Astrocyte (in vitro differentiated cells and primary cell): ENCODE data around the gene ACTN2. TPM values are rescaled to one million over a fixed set of nuclear protein-coding genes. Genes with fewer than 3 reads are reported as not detected.

ENCODE experiments used
- DNase-seq: peaks from one replicate; pipeline ENCODE4 v3.0.0-alpha.2; 2010; ENCODE audit warnings: low read depth
- FAIRE-seq: peaks from 2 replicates; lab custom pipeline; 2011; peaks lifted over from hg19 to GRCh38; lab: Jason Lieb, UNC
- H2AFZ ChIP-seq: 2 replicates; pipeline ENCODE4 v1.6.0; 2012; ENCODE audit warnings: low read depth, low read length, inconsistent platforms
- H3K27ac ChIP-seq: 2 replicates; pipeline ENCODE4 v1.5.1; 2011; ENCODE audit warnings: low read depth, low read length, inconsistent platforms
- H3K27me3 ChIP-seq: 2 replicates; pipeline ENCODE4 v1.6.0; 2011; ENCODE audit warnings: low read length, inconsistent platforms; ENCODE audit not compliant: insufficient read depth
- H3K36me3 ChIP-seq: 2 replicates; pipeline ENCODE4 v1.5.1; 2011; ENCODE audit warnings: low read length, inconsistent platforms; ENCODE audit not compliant: insufficient read depth
- H3K4me1 ChIP-seq: 2 replicates; pipeline ENCODE4 v1.5.1; 2011; ENCODE audit warnings: low read length, inconsistent platforms; ENCODE audit not compliant: insufficient read depth
- H3K4me2 ChIP-seq: 2 replicates; pipeline ENCODE4 v1.6.0; 2012; ENCODE audit warnings: low read length, inconsistent platforms
- H3K4me3 ChIP-seq: 2 replicates; pipeline ENCODE4 v1.5.1; 2011; ENCODE audit warnings: low read depth, mild to moderate bottlenecking, low read length, inconsistent platforms; ENCODE audit not compliant: insufficient read depth
- H3K79me2 ChIP-seq: 2 replicates; pipeline ENCODE4 v1.6.0; 2012; ENCODE audit warnings: mild to moderate bottlenecking, low read length, inconsistent platforms; ENCODE audit not compliant: insufficient read depth
- H3K9ac ChIP-seq: 2 replicates; pipeline ENCODE4 v1.6.0; 2012; ENCODE audit warnings: mild to moderate bottlenecking, low read length, inconsistent platforms
- H3K9me3 ChIP-seq: 2 replicates; pipeline ENCODE4 v1.5.1; 2012; ENCODE audit warnings: low read depth, mild to moderate bottlenecking, low read length, inconsistent platforms; ENCODE audit not compliant: insufficient read depth
- H4K20me1 ChIP-seq: 2 replicates; pipeline ENCODE4 v1.6.0; 2012; ENCODE audit warnings: low read length, inconsistent platforms; ENCODE audit not compliant: insufficient read depth
- H3K27ac Mint-ChIP-seq: one replicate; pipeline ENCODE4 v1.8.0; 2021; ENCODE audit warnings: mild to moderate bottlenecking, mixed read lengths; ENCODE audit not compliant: unreplicated experiment
- H3K27me3 Mint-ChIP-seq: one replicate; pipeline ENCODE4 v1.8.0; 2021; ENCODE audit warnings: low read depth, mixed read lengths; ENCODE audit not compliant: unreplicated experiment
- H3K36me3 Mint-ChIP-seq: one replicate; pipeline ENCODE4 v1.8.0; 2021; ENCODE audit warnings: low read depth, mixed read lengths; ENCODE audit not compliant: unreplicated experiment
- H3K4me1 Mint-ChIP-seq: one replicate; pipeline ENCODE4 v1.8.0; 2021; ENCODE audit warnings: low read depth, mixed read lengths; ENCODE audit not compliant: unreplicated experiment
- H3K4me3 Mint-ChIP-seq: one replicate; pipeline ENCODE4 v1.8.0; 2021; ENCODE audit warnings: mild to moderate bottlenecking, moderate library complexity, mixed read lengths; ENCODE audit not compliant: unreplicated experiment
- H3K9me3 Mint-ChIP-seq: one replicate; pipeline ENCODE4 v1.8.0; 2021; ENCODE audit warnings: mild to moderate bottlenecking, mixed read lengths; ENCODE audit not compliant: unreplicated experiment
- CTCF ChIP-seq: IDR thresholded peaks from 2 replicates; pipeline ENCODE4 v1.5.1; 2011; ENCODE audit warnings: low read depth, mild to moderate bottlenecking, inconsistent platforms, low read length, moderate library complexity; ENCODE audit not compliant: insufficient read depth
- EZH2 ChIP-seq: IDR thresholded peaks from 2 replicates; pipeline ENCODE4 v1.6.1; 2012; ENCODE audit warnings: mild to moderate bottlenecking, low read length, inconsistent platforms; ENCODE audit not compliant: insufficient read depth
- total RNA-seq: library from RNA; stranded (reverse); gene quantifications from 2 replicates; pipeline ENCODE4 v1.2.1, GENCODE V29; 2021

Gene ACTN2
- total RNA-seq, 1 donor from 2014 or later = 0.89 TPM

- Histone ChIP-seq H3K9me3 (no peaks in the 10 kb centered on the region), H3K4me1 (no peaks in the 10 kb centered on the region), H3K79me2 (no peaks in the 10 kb centered on the region), H4K20me1 (no peaks in the 10 kb centered on the region), H3K4me2 (no peak overlapping the region), H3K27me3 (no peaks in the 10 kb centered on the region), H3K4me3 (no peak overlapping the region), H3K36me3 (no peaks in the 10 kb centered on the region), H2AFZ (no peak overlapping the region), H3K27ac (no peak overlapping the region), H3K9ac (no peak overlapping the region)
- no peak overlapping the region for H3K27ac Mint-ChIP-seq
- H3K36me3 Mint-ChIP-seq = peaks cover 2% of the 10 kb centered on the region
- no peaks in the 10 kb centered on the region for H3K27me3 Mint-ChIP-seq
- no peaks in the 10 kb centered on the region for H3K4me1 Mint-ChIP-seq
- no peaks in the 10 kb centered on the region for H3K9me3 Mint-ChIP-seq
- no peak overlapping the region for H3K4me3 Mint-ChIP-seq
- TF ChIP-seq EZH2 (no peak), CTCF (no peak)
- DNase-seq = no peak
- no peak for FAIRE-seq
These were observed 56.3 kb downstream of the ACTN2 start for GRCh38 chr1:236742421-236743160.

GRCh38 chr1:236744533-236744932 is 58.2 kb downstream of the ACTN2 start:
- Histone ChIP-seq H4K20me1 (no peaks in the 10 kb centered on the region), H3K36me3 (no peaks in the 10 kb centered on the region), H3K9me3 (no peaks in the 10 kb centered on the region), H3K4me1 (no peaks in the 10 kb centered on the region), H2AFZ (no peak overlapping the region), H3K4me3 (no peak overlapping the region), H3K9ac (no peak overlapping the region), H3K27ac (no peak overlapping the region), H3K79me2 (no peaks in the 10 kb centered on the region), H3K27me3 (no peaks in the 10 kb centered on the region), H3K4me2 (no peak overlapping the region)
- DNase-seq (no peak), FAIRE-seq (no peak)
- TF ChIP-seq EZH2 (no peak), CTCF (no peak)
- Mint-ChIP-seq H3K4me3 (no peak overlapping the region), H3K27me3 (no peaks in the 10 kb centered on the region), H3K27ac (no peak overlapping the region), H3K4me1 (no peaks in the 10 kb centered on the region), H3K9me3 (no peaks in the 10 kb centered on the region), H3K36me3 (peaks cover 1% of the 10 kb centered on the region)

- no peaks in the 10 kb centered on the region for H3K4me1 ChIP-seq
- no peaks in the 10 kb centered on the region for H3K27me3 ChIP-seq
- no peaks in the 10 kb centered on the region for H3K36me3 Mint-ChIP-seq
- no peaks in the 10 kb centered on the region for H3K27me3 Mint-ChIP-seq
- no peak for TF ChIP-seq EZH2
- no peak for TF ChIP-seq CTCF
- no peak overlapping the region for H3K27ac ChIP-seq
- FAIRE-seq (no peak), DNase-seq (no peak)
- no peaks in the 10 kb centered on the region for H3K4me1 Mint-ChIP-seq
- H2AFZ ChIP-seq = no peak overlapping the region
- H3K4me3 ChIP-seq = no peak overlapping the region
- no peaks in the 10 kb centered on the region for H3K9me3 Mint-ChIP-seq
- no peak overlapping the region for H3K4me2 ChIP-seq
- no peak overlapping the region for H3K9ac ChIP-seq
- no peaks in the 10 kb centered on the region for H3K9me3 ChIP-seq
- no peak overlapping the region for H3K4me3 Mint-ChIP-seq
- H3K27ac Mint-ChIP-seq = no peak overlapping the region
- H3K79me2 ChIP-seq = no peaks in the 10 kb centered on the region
- no peaks in the 10 kb centered on the region for H4K20me1 ChIP-seq
- no peaks in the 10 kb centered on the region for H3K36me3 ChIP-seq
These were observed 60.5 kb downstream of the ACTN2 start for GRCh38 chr1:236746785-236747184.
